ENCODE results near the gene PTK7.
"Not testable (repeated sequence)": the region's sequence is repeated elsewhere in the genome, so short reads cannot be mapped to it uniquely, and the experiment has no call there.

Gene PTK7

GRCh38 chr6:43075670-43076463, at the start of gene PTK7:
Gene PTK7 (plus strand): TSS chr6:43076314. CDS start chr6:43076489, 175 bp downstream.
- peak; percentile 86 for DNase-seq

- DNase-seq = no peak
These were observed 49.7 kb upstream of the PTK7 start for GRCh38 chr6:43026365-43026764.

- no peak for DNase-seq
These were observed 47.0 kb upstream of the PTK7 start for GRCh38 chr6:43029120-43029519.

GRCh38 chr6:43032326-43032725, 43.8 kb upstream of the PTK7 start:
- DNase-seq = no peak

- no peak for DNase-seq
These were observed 42.5 kb upstream of the PTK7 start for GRCh38 chr6:43033496-43034189.

- DNase-seq = no peak
These were observed 42.0 kb upstream of the PTK7 start for GRCh38 chr6:43034190-43034525.

- no peak for DNase-seq
These were observed 40.5 kb upstream of the PTK7 start for GRCh38 chr6:43035495-43036194.

- no peak for DNase-seq
These were observed 39.4 kb upstream of the PTK7 start for GRCh38 chr6:43036712-43037111.

GRCh38 chr6:43037197-43037596, 38.9 kb upstream of the PTK7 start:
- no peak for DNase-seq

- DNase-seq = no peak
These were observed 38.4 kb upstream of the PTK7 start for GRCh38 chr6:43037706-43038105.

- no peak for DNase-seq
These were observed 37.4 kb upstream of the PTK7 start for GRCh38 chr6:43038727-43039126.

- DNase-seq = no peak
These were observed 35.4 kb upstream of the PTK7 start for GRCh38 chr6:43040542-43041257.

- not testable (repeated sequence) for DNase-seq
These were observed 34.6 kb upstream of the PTK7 start for GRCh38 chr6:43041475-43041874.

GRCh38 chr6:43043310-43043709, 32.8 kb upstream of the PTK7 start:
- no peak for DNase-seq

- DNase-seq = no peak
These were observed 30.7 kb upstream of the PTK7 start for GRCh38 chr6:43045371-43045930.

GRCh38 chr6:43047998-43048397, 28.1 kb upstream of the PTK7 start:
- DNase-seq = no peak

- no peak for DNase-seq
These were observed 25.1 kb upstream of the PTK7 start for GRCh38 chr6:43050981-43051380.

GRCh38 chr6:43052225-43052841, 23.8 kb upstream of the PTK7 start:
- no peak for DNase-seq

GRCh38 chr6:43052842-43053544, 23.1 kb upstream of the PTK7 start:
- DNase-seq = no peak

- peak; percentile 92 for DNase-seq
These were observed 22.4 kb upstream of the PTK7 start, which contains the start of gene CUL7 for GRCh38 chr6:43053545-43054205. Gene CUL7 (minus strand): TSS chr6:43053851. CDS start chr6:43052788, 1,063 bp downstream.
